Fibroblast of the aortic adventitia (primary cell): Measurements from ENCODE around the gene HCK. TPM values are rescaled to one million over a fixed set of nuclear protein-coding genes. Genes with fewer than 3 reads are reported as not detected.

Experiments used
- DNase-seq: peaks from one replicate; pipeline ENCODE4 v3.0.0-alpha.2; 2010; ENCODE audit warnings: low read depth
- H3K4me3 ChIP-seq: 2 replicates; pipeline ENCODE4 v1.5.1; 2011; ENCODE audit warnings: low read depth, mild to moderate bottlenecking, control low read depth, low read length, moderate library complexity
- CTCF ChIP-seq: IDR thresholded peaks from 2 replicates; pipeline ENCODE4 v1.5.1; 2011; ENCODE audit warnings: mild to moderate bottlenecking, low read length, control low read depth, inconsistent platforms; ENCODE audit not compliant: insufficient read depth
- total RNA-seq: library from RNA; depleted of rRNA; stranded (reverse); fragments of >200 nt; gene quantifications from 2 replicates; pipeline ENCODE4 v1.2.3, GENCODE V29; 2012; ENCODE audit warnings: low replicate concordance

The HCK gene
- total RNA-seq, 1 donor, result not detected

DNA sequence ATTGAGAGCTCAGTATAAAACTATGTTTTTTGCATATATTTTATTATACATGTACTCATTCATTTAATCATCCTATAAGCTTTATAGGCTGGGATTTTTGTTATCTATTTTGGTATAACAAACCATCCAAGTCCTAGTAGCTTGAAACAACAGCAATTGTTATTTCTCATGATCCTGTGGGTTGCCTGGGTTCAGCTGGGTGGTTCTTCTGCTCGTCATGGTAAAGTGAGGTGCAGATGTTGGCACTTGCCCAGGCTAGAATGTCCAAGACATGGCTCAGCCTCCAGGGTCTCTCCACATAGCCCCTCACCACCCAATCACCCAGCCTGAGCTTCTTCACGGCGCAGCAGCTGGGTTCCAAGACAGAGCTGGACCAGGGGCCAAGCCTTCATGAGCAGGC, 36.7 kb downstream of the HCK start:
- DNase-seq, result no peak
- no peak overlapping the region for H3K4me3 ChIP-seq
- TF ChIP-seq CTCF, result no peak

- no peak for DNase-seq
- H3K4me3 ChIP-seq, result no peak overlapping the region
- no peak for TF ChIP-seq CTCF
Measured at GRCh38 chr20:32089637-32090362, 37.8 kb downstream of the HCK start.

DNA sequence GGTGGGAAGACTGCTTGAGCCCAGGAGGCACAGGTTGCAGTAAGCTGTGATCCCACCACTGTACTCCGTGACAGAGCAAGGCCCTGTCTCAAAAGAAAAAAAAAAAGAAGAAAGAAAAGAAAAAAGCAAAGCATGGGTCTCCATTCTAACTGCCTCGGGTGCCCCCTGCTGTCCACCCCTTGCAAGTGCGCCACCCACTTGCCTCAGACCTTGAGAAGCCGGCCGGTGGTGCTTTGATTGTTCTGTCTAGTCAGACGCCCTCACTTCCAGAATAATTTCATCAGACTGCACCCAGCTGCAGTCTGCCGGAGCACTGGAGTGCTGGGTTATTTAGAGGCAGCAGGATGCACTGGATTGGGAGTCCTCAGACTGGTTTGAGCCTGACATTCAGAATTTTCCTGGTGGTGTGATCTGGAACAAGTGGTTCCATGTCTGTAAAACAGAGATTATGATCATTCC, 39.9 kb downstream of the HCK start:
- H3K4me3 ChIP-seq, result no peak overlapping the region
- peak; percentile 81 for DNase-seq
- peak; percentile 98 for TF ChIP-seq CTCF

GRCh38 chr20:32098786-32099185, 46.7 kb downstream of the HCK start:
- H3K4me3 ChIP-seq, result no peak overlapping the region
- DNase-seq, result no peak
- no peak for TF ChIP-seq CTCF

DNA sequence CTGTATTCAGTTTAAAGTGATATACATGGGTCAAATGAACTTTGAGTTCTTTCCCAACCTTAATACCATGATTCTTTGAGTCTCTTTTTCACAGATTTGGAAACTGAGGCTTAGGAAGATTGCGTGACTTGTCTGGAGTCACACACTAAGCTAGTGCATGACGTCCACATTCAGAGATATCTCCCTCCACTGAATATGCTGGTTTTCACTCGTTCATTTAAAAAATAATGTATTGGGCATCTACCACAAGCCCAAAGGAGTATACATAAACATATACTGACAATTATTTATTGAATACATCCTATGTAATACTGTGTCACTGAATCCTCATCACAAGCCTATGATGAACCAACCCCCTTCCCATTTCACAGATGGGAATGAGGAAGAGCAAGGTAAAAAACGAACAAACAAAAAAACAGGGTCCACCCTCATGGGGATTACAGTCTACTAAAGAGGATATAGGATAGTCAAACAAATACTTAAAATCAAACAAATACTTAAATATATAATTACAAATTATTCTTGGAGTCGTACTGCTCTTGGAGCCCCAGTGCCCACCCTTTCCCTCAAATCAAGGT, 56.9 kb downstream of the HCK start:
- H3K4me3 ChIP-seq, result no peak overlapping the region
- DNase-seq, result no peak
- TF ChIP-seq CTCF, result no peak

- peak; percentile 97 for DNase-seq
- TF ChIP-seq CTCF, result no peak
- peak within 1 kb of the TSS; percentile 99 for H3K4me3 ChIP-seq
Measured at GRCh38 chr20:32109392-32110172, 57.5 kb downstream of the HCK start, which contains the start of gene TM9SF4. Gene TM9SF4, plus strand, starts transcription at chr20:32109714. Its CDS starts 27 bp downstream, at chr20:32109741.
